Activated CD8-positive, alpha-beta memory T cell treated with anti-CD3 and anti-CD28 coated beads, Interleukin-2, amount 50 U/mL, for 48 hours (primary cell): ENCODE measurements around the gene MAPK9.
"Not testable (repeated sequence)": the region's sequence is repeated elsewhere in the genome, so short reads cannot be mapped to it uniquely, and the experiment has no call there.

Experiments
- DNase-seq: peaks from one replicate; pipeline ENCODE4 v3.0.0-alpha.2; 2020

MAPK9 gene

GRCh38 chr5:180222056-180222455 lies 69.8 kb downstream of the MAPK9 start:
- no peak for DNase-seq

GRCh38 chr5:180217797-180218196 lies 74.1 kb downstream of the MAPK9 start:
- no peak for DNase-seq

- no peak for DNase-seq
These were observed 75.2 kb downstream of the MAPK9 start for GRCh38 chr5:180216646-180217171.

- DNase-seq = no peak
These were observed 75.9 kb downstream of the MAPK9 start for GRCh38 chr5:180215783-180216630.

GRCh38 chr5:180214870-180215770 lies 76.8 kb downstream of the MAPK9 start:
- DNase-seq = no peak

GRCh38 chr5:180213657-180214207 lies 78.2 kb downstream of the MAPK9 start:
- DNase-seq = no peak

- DNase-seq = no peak
These were observed 78.7 kb downstream of the MAPK9 start for GRCh38 chr5:180213256-180213600.

GRCh38 chr5:180212363-180213255 lies 79.3 kb downstream of the MAPK9 start:
- DNase-seq = no peak

GRCh38 chr5:180211761-180212035 lies 80.2 kb downstream of the MAPK9 start:
- no peak for DNase-seq

GRCh38 chr5:180210961-180211760 lies 80.7 kb downstream of the MAPK9 start:
- DNase-seq = no peak

- DNase-seq = not testable (repeated sequence)
These were observed 81.8 kb downstream of the MAPK9 start for GRCh38 chr5:180210077-180210476.

- peak; percentile 88 for DNase-seq
These were observed 82.7 kb downstream of the MAPK9 start, which contains the start of gene RASGEF1C for GRCh38 chr5:180209137-180209581. TSS of gene RASGEF1C (minus strand) at chr5:180209211. CDS start at chr5:180138052, 71,159 bp downstream.

- DNase-seq = no peak
These were observed 83.3 kb downstream of the MAPK9 start for GRCh38 chr5:180208435-180209081.

- no peak for DNase-seq
These were observed 83.8 kb downstream of the MAPK9 start for GRCh38 chr5:180208038-180208434.

- DNase-seq = no peak
These were observed 84.3 kb downstream of the MAPK9 start for GRCh38 chr5:180207593-180207992.

- no peak for DNase-seq
These were observed 84.9 kb downstream of the MAPK9 start for GRCh38 chr5:180206993-180207392.

- DNase-seq = no peak
These were observed 86.0 kb downstream of the MAPK9 start for GRCh38 chr5:180205916-180206315.

- no peak for DNase-seq
These were observed 87.5 kb downstream of the MAPK9 start for GRCh38 chr5:180204276-180204819.

GRCh38 chr5:180202939-180203573 lies 88.8 kb downstream of the MAPK9 start:
- DNase-seq = no peak
